Activated CD8-positive, alpha-beta memory T cell treated with anti-CD3 and anti-CD28 coated beads, Interleukin-2, amount 50 U/mL, for 24 hours (primary cell): ENCODE data around the gene C2CD4B.

ENCODE experiments used
- DNase-seq: peaks from one replicate; pipeline ENCODE4 v3.0.0-alpha.2; 2020; ENCODE audit errors: extremely low read depth

C2CD4B gene

DNA sequence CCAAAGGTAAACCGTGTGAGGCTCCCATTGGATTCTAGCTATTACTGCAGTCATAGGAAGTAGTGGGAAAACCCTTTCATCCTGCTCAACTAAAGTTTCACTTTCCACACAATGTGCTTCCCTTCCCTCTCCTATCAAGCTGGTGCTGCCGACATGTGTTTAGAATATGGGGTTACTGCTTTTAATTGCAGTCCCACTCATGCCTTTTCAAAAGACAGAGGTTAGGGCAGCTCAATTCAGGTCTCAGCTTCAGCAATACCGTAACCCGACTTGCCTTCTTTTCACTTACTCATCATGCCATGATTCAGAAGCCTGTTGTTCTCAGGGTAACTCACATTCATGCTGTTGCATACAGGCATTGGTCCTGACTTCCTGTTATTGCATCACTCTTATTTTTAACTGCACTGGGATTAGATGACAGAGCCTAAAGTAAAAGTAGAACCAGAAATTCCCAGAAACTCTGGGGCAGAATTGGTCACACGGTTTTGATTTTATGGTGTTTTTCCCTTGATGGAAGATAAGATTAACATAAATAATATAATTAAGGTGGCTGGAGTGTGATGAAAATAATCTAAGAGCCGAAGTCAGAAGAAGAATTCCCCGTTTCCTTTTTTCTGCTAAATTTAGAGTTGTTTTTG, 45.7 kb downstream of the C2CD4B start:
- DNase-seq = no peak

GRCh38 chr15:62118520-62119226, 46.4 kb downstream of the C2CD4B start:
- DNase-seq = no peak

- no peak for DNase-seq
Observed at GRCh38 chr15:62115847-62116246, 49.2 kb downstream of the C2CD4B start.
